Measurements from ENCODE around the gene DGAT2.

- TF ChIP-seq CTCF (IDR thresholded peaks at IDR 0.05) (no peak), EP300 (IDR thresholded peaks at IDR 0.05) (no peak), POLR2A (IDR thresholded peaks at IDR 0.05) (no peak)
These were observed 41.4 kb downstream of the DGAT2 start for GRCh38 chr11:75809991-75810390.

Data from upper lobe of left lung (tissue), 4 donors.